Activated T-helper 17 cell treated with anti-CD3 and anti-CD28 coated beads, Interleukin-2, amount 50 U/mL, for 72 hours (primary cell): ENCODE measurements around the gene SF3B6. TPM values are rescaled to one million over a fixed set of nuclear protein-coding genes. Genes with fewer than 3 reads are reported as not detected.
"Not testable (repeated sequence)": the region's sequence is repeated elsewhere in the genome, so short reads cannot be mapped to it uniquely, and the experiment has no call there.

Experiments
- ATAC-seq: fragments of 150-1000 bp; cut with Tn5 transposase; replicated peaks from 2 replicates; pipeline ENCODE4 v1.10.0; 2021; ENCODE audit warnings: mild to moderate bottlenecking, moderate library complexity
- H3K27ac Mint-ChIP-seq: one replicate; pipeline ENCODE4 v1.8.0; 2022; ENCODE audit warnings: mixed read lengths
- H3K27me3 Mint-ChIP-seq: one replicate; pipeline ENCODE4 v1.8.0; 2022; ENCODE audit warnings: mixed read lengths
- H3K36me3 Mint-ChIP-seq: one replicate; pipeline ENCODE4 v1.8.0; 2022; ENCODE audit warnings: low read depth, mild to moderate bottlenecking, mixed read lengths
- H3K4me1 Mint-ChIP-seq: one replicate; pipeline ENCODE4 v1.8.0; 2022; ENCODE audit warnings: mixed read lengths
- H3K4me3 Mint-ChIP-seq: one replicate; pipeline ENCODE4 v1.8.0; 2022; ENCODE audit warnings: mild to moderate bottlenecking, mixed read lengths
- H3K9me3 Mint-ChIP-seq: one replicate; pipeline ENCODE4 v1.8.0; 2022; ENCODE audit warnings: mixed read lengths
- total RNA-seq, 2 donors: library from RNA; stranded (reverse); gene quantifications; one replicate each; pipeline ENCODE4 v1.2.3, GENCODE V29; 2022

SF3B6 gene, protein sequence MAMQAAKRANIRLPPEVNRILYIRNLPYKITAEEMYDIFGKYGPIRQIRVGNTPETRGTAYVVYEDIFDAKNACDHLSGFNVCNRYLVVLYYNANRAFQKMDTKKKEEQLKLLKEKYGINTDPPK
- total RNA-seq: 100 to 1,000 TPM; 121 to 146 TPM

GRCh38 chr2:24075915-24076848 is at the start of gene SF3B6:
SF3B6 (minus strand) TSS chr2:24076326; CDS start chr2:24076229, 97 bp downstream.
- peak within 1 kb of the TSS; percentile 83 for H3K27ac Mint-ChIP-seq
- peak within 1 kb of the TSS; percentile 86 for H3K4me3 Mint-ChIP-seq
- H3K27me3 Mint-ChIP-seq: no peaks in the 10 kb centered on the region
- peak; percentile 92 for ATAC-seq
- H3K36me3 Mint-ChIP-seq: peaks cover 47% of the 10 kb centered on the region
- H3K9me3 Mint-ChIP-seq: no peaks in the 10 kb centered on the region
- peaks cover 28% of the 10 kb centered on the region for H3K4me1 Mint-ChIP-seq

- Mint-ChIP-seq H3K4me3 (peak overlapping the region; percentile 79), H3K9me3 (no peaks in the 10 kb centered on the region), H3K27ac (peak overlapping the region; percentile 74), H3K36me3 (no peaks in the 10 kb centered on the region), H3K27me3 (no peaks in the 10 kb centered on the region), H3K4me1 (peaks cover 5% of the 10 kb centered on the region)
- no peak for ATAC-seq
Measured at GRCh38 chr2:24123922-24124580, 47.9 kb upstream of the SF3B6 start.

GRCh38 chr2:24123195-24123921 is 47.2 kb upstream of the SF3B6 start, which contains the start of the genes FAM228B and PFN4:
FAM228B (plus strand) TSS chr2:24123469; CDS start chr2:24124362, 893 bp downstream.
PFN4 (minus strand) TSS chr2:24123334; CDS start chr2:24122535, 799 bp downstream.
- Mint-ChIP-seq H3K4me1 (peaks cover 5% of the 10 kb centered on the region), H3K36me3 (no peaks in the 10 kb centered on the region), H3K27me3 (no peaks in the 10 kb centered on the region), H3K9me3 (no peaks in the 10 kb centered on the region), H3K4me3 (peak within 1 kb of the TSS; percentile 81), H3K27ac (peak within 1 kb of the TSS; percentile 88)
- ATAC-seq: peak; percentile 88

DNA sequence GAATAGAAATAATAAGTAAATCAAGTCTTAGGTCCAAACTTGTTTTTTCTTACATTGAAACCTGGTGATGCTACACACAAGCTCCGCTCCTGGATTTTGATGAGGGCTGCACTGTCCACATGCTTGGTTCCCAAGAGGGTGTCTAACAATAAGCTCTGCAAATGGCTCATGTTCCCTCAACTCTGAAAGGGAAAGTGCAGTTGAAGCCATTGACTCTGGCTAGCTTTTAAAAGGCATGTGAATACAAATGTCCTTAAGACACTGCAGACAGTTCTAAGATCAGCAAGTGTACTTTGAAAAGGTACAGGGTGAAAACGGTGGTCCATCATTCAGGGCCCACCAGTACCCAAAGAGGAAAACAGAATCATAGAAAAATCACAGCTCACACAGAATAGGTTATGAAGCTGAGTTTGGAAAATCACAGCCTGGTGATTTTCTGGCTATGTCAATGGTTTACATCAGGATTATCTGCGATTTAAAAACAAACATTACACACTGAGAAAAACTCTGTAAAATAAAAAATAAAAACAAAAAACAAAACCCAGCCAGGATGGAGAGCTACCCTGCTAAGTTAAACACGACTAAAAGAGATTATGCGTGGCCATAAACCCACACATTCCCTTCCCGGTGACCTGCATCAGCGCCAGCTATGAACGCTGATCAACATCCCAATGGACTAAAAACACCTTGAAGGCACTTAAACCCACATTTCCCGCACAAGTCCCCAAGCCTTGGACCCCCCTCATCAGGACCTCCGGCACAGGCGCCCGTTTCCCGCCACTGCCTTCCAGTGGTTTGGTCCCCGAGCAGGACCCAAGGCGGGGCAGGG is 46.5 kb upstream of the SF3B6 start:
- no peaks in the 10 kb centered on the region for H3K36me3 Mint-ChIP-seq
- no peak for ATAC-seq
- peaks cover 5% of the 10 kb centered on the region for H3K4me1 Mint-ChIP-seq
- H3K27me3 Mint-ChIP-seq: no peaks in the 10 kb centered on the region
- H3K4me3 Mint-ChIP-seq: peak overlapping the region; percentile 81
- no peaks in the 10 kb centered on the region for H3K9me3 Mint-ChIP-seq
- H3K27ac Mint-ChIP-seq: peak overlapping the region; percentile 88

- no peak overlapping the region for H3K4me3 Mint-ChIP-seq
- no peaks in the 10 kb centered on the region for H3K36me3 Mint-ChIP-seq
- no peaks in the 10 kb centered on the region for H3K9me3 Mint-ChIP-seq
- H3K4me1 Mint-ChIP-seq: peaks cover 5% of the 10 kb centered on the region
- ATAC-seq: no peak
- H3K27ac Mint-ChIP-seq: no peak overlapping the region
- H3K27me3 Mint-ChIP-seq: no peaks in the 10 kb centered on the region
Measured at GRCh38 chr2:24121469-24121868, 45.3 kb upstream of the SF3B6 start.

GRCh38 chr2:24121066-24121465 is 44.9 kb upstream of the SF3B6 start:
- H3K9me3 Mint-ChIP-seq: no peaks in the 10 kb centered on the region
- no peak for ATAC-seq
- no peak overlapping the region for H3K4me3 Mint-ChIP-seq
- no peaks in the 10 kb centered on the region for H3K36me3 Mint-ChIP-seq
- H3K4me1 Mint-ChIP-seq: peaks cover 5% of the 10 kb centered on the region
- no peak overlapping the region for H3K27ac Mint-ChIP-seq
- H3K27me3 Mint-ChIP-seq: no peaks in the 10 kb centered on the region

DNA sequence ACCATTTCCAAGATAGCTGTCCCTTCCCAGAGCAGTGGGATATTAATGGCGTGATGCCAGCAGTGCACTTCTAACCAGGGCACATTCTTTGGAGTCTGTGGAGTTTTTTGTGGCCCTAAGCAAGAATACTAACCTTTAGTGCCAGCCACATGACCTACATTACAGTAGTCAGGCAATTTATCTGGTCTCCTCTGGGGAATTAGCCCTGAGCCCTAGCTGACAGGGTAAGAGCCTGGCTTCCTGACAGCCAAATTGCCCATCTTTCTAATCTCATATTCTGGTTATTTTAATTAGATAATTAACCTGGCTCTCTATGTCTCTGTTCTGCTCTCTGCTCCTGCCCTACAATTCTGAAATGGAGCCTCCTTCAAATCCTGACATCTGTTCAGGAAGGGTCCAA is 41.8 kb upstream of the SF3B6 start:
- no peak for ATAC-seq
- H3K36me3 Mint-ChIP-seq: no peaks in the 10 kb centered on the region
- no peak overlapping the region for H3K27ac Mint-ChIP-seq
- H3K4me1 Mint-ChIP-seq: peaks cover under 1% of the 10 kb centered on the region
- no peak overlapping the region for H3K4me3 Mint-ChIP-seq
- peaks cover 3% of the 10 kb centered on the region for H3K9me3 Mint-ChIP-seq
- no peaks in the 10 kb centered on the region for H3K27me3 Mint-ChIP-seq

DNA sequence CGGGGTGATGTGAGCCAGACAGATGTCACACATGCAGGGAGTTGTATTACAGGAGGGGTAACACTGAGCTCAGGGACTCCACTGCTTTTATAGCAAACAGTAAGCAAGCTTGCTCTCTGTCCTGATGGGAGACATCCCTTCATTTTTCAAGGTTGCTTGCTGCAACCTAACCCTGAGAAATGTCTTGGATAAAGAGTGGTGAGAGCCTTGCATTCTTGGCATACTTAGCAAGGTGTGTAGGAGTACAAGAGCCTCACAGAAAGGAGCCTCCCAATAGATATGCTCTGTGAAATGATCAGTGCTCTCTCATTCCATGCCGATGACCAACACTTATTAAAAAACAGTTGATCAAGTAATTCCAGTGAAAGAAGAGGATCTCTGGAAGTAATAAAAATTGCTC is 38.9 kb upstream of the SF3B6 start:
- no peaks in the 10 kb centered on the region for H3K27me3 Mint-ChIP-seq
- H3K4me3 Mint-ChIP-seq: no peak overlapping the region
- ATAC-seq: no peak
- peaks cover 5% of the 10 kb centered on the region for H3K4me1 Mint-ChIP-seq
- no peaks in the 10 kb centered on the region for H3K36me3 Mint-ChIP-seq
- no peak overlapping the region for H3K27ac Mint-ChIP-seq
- H3K9me3 Mint-ChIP-seq: peaks cover 3% of the 10 kb centered on the region

GRCh38 chr2:24111407-24111901 is 35.3 kb upstream of the SF3B6 start:
- no peak overlapping the region for H3K27ac Mint-ChIP-seq
- peaks cover 8% of the 10 kb centered on the region for H3K9me3 Mint-ChIP-seq
- H3K4me1 Mint-ChIP-seq: peaks cover 5% of the 10 kb centered on the region
- ATAC-seq: no peak
- H3K27me3 Mint-ChIP-seq: no peaks in the 10 kb centered on the region
- H3K36me3 Mint-ChIP-seq: no peaks in the 10 kb centered on the region
- H3K4me3 Mint-ChIP-seq: no peak overlapping the region

DNA sequence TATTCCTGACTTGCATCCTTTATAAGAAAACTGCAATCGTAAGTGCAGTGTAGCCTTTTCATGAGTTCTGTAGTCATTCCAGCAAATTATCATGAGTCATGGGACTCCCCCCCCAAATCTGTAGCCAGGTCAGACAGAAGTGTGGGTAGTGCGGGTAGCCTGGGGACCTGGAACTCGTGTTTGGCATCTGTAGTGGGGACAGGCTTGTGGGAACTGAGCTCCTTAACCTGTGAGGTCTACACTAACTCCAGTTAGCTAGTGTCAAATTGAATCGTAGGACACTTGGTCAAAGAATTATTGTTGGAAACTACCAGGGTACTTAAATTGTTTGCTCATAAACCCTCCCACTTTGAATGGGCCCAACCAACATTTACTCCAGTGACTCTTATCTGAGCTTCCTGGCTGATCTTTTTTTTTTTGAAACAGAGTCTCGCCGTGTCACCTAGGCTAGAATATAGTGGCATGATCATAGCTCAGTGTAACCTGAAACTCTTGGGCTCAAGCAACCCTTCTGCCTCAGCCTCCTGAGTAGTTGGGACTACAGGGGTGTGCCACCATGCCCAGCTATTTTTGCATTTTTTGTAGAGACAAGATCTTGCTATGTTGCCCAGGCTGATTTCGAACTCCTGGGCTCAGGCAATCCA is 34.7 kb upstream of the SF3B6 start:
- H3K27me3 Mint-ChIP-seq: no peaks in the 10 kb centered on the region

GRCh38 chr2:24109431-24109830 is 33.3 kb upstream of the SF3B6 start:
- H3K4me1 Mint-ChIP-seq, H3K36me3 Mint-ChIP-seq, H3K4me3 Mint-ChIP-seq, ATAC-seq, H3K27me3 Mint-ChIP-seq, H3K27ac Mint-ChIP-seq: not testable (repeated sequence)
- peaks cover 13% of the 10 kb centered on the region for H3K9me3 Mint-ChIP-seq

More for the DNA sequence above, 34.7 kb upstream of the SF3B6 start:
- H3K36me3 Mint-ChIP-seq: no peaks in the 10 kb centered on the region
- ATAC-seq: peak; percentile 50
- peaks cover 5% of the 10 kb centered on the region for H3K4me1 Mint-ChIP-seq
- H3K27ac Mint-ChIP-seq: no peak overlapping the region
- no peak overlapping the region for H3K4me3 Mint-ChIP-seq
- peaks cover 10% of the 10 kb centered on the region for H3K9me3 Mint-ChIP-seq

DNA sequence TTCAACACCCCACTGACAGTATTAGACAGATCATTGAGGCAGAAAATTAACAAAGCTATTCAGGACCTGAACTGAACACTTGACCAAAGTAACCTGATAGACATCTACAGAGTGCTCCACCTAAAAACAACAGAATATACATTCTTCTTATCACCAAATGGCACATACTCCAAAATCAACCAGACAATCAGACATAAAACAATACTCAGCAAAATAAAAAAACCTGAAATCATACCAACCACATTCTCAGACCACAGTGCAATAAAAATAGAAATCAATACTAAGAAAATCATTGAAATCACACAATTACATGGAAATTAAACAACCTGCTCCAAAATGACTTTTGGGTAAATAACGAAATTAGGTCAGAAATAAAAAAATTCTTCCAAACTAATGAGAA is 31.2 kb upstream of the SF3B6 start:
- Mint-ChIP-seq H3K4me3 (no peak overlapping the region), H3K27me3 (no peaks in the 10 kb centered on the region), H3K27ac (no peak overlapping the region), H3K36me3 (peaks cover 10% of the 10 kb centered on the region), H3K9me3 (peaks cover 11% of the 10 kb centered on the region), H3K4me1 (no peaks in the 10 kb centered on the region)
- ATAC-seq: no peak

DNA sequence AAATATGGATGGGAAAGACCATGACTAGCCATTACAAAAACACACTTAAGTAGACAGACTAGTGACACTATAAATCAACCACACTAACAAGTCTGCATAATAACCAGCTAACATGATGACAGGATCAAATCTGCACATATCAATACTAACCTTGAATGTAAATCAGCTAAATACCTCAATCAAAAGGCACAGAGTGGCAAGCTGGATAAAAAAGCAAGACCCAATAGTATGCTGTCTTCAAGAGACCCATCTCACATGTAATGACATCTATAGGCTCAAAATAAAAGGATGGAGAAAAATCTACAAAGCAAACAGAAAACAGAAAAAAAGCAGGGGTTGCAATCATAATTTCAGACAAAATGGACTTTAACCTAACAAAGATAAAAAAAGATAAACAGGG is 30.7 kb upstream of the SF3B6 start:
- peaks cover 11% of the 10 kb centered on the region for H3K9me3 Mint-ChIP-seq
- no peak overlapping the region for H3K4me3 Mint-ChIP-seq
- no peaks in the 10 kb centered on the region for H3K4me1 Mint-ChIP-seq
- H3K36me3 Mint-ChIP-seq: peaks cover 14% of the 10 kb centered on the region
- no peaks in the 10 kb centered on the region for H3K27me3 Mint-ChIP-seq
- H3K27ac Mint-ChIP-seq: no peak overlapping the region
- no peak for ATAC-seq
